Jurkat, Clone E6-1 (cell line): Measurements from ENCODE around the gene OPA1.
"Not testable (repeated sequence)": the region's sequence is repeated elsewhere in the genome, so short reads cannot be mapped to it uniquely, and the experiment has no call there.

Experiments used
- DNase-seq: peaks from one replicate; pipeline ENCODE4 v3.0.0-alpha.2; 2011; ENCODE audit warnings: low read depth, low spot score
- H3K4me3 ChIP-seq: 2 replicates; pipeline ENCODE4 v1.5.1; 2011; ENCODE audit warnings: mild to moderate bottlenecking, low read length, control low read depth, moderate library complexity

OPA1 gene

DNA sequence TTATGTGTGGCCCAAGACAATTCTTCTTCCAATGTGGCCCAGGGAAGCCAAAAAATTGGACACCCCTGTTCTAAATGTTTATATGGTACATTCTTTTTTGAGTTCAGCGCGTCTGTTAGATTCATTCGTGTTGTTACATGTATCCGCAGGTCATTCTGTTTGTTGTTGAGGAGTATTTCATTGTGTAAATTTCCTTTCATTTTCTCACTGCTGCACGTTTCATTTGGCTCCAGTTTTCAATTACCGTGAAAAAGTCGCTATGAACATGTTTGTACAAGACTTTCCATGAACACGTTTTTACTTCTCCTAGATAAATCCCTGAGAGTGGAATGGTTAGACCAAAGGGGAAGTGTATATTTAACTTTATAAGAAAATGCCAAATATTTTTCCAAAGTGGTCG, 7.5 kb upstream of the OPA1 start:
- no peak for DNase-seq
- no peak overlapping the region for H3K4me3 ChIP-seq

GRCh38 chr3:193586526-193586925, 6.5 kb upstream of the OPA1 start:
- no peak for DNase-seq
- H3K4me3 ChIP-seq: no peak overlapping the region

DNA sequence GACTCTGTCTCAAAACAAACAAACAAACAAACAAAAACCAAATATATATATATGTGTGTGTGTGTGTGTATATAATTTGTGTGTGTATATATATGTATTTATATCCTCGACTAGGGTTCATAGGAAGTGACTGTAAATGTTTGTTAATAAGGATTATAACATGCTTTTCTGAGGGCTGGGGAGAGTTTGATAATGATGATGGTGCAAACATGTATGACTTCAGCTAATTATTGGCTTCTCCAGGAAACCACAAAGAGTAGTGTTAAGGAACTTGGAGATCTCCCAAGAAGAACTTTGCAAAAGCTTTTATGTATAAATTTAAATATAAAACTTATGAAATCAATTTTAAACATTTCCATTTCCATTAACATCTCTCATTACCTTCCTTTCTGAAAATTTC, 3.9 kb upstream of the OPA1 start:
- no peak overlapping the region for H3K4me3 ChIP-seq
- DNase-seq: no peak

DNA sequence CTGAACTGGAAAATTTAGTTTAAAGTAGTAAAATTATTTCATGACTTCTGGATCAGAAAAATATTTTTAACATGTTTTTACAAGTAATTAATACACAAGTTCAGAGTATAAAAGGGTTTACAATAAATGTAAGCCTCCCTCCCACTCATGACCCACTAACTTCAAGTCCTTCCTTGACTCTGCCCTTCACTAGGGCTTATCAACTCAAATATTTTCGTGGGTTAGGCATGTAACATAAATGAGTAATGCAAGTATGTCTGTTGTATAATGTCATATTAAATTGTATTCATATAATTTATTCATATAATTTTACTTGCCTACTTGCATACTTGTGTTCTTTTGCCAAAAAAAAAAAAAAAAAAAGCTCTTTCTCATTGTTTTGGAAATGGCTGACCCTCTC, 3.4 kb upstream of the OPA1 start:
- DNase-seq: no peak
- no peak overlapping the region for H3K4me3 ChIP-seq

DNA sequence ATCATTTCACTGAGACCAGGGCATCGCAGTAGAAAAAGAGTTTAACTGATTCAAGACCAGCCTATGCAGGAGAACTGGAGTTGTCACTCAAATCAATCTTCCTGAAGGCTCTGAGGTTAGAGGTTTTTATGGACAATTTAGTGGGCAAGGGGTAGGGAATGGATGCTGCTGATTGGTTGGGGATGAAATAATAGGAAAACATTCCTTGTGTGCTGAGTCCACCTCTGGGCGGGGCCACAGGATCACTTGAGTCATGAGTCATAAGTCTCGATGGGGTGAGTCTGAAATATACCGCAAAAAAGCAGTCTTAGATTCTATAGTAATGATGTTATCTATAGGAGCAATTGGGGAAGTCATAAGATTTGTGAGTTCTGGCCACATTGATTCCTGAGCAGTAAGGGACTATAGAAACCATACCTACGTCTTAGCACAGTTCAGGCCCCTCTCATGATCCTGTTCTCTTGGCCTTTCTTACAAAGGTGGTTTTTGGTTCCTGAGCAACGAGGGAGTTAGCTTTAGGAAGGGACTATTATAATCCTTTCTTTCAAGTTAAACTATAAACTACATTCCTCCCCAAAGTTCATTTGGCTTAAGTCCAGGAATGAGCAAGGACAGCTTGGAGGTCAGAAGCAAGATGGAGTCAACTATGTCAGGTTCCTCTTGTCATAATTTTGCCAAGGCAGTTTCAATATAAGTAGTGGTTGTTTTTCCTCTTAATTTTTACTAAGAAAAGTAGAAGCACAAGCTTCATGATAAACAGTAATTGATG, 2.7 kb upstream of the OPA1 start:
- H3K4me3 ChIP-seq: no peak overlapping the region
- DNase-seq: no peak

- H3K4me3 ChIP-seq: peak overlapping the region; percentile 69
- DNase-seq: peak; percentile 28
These were observed 641 bp downstream of the OPA1 start for GRCh38 chr3:193593668-193594030.

DNA sequence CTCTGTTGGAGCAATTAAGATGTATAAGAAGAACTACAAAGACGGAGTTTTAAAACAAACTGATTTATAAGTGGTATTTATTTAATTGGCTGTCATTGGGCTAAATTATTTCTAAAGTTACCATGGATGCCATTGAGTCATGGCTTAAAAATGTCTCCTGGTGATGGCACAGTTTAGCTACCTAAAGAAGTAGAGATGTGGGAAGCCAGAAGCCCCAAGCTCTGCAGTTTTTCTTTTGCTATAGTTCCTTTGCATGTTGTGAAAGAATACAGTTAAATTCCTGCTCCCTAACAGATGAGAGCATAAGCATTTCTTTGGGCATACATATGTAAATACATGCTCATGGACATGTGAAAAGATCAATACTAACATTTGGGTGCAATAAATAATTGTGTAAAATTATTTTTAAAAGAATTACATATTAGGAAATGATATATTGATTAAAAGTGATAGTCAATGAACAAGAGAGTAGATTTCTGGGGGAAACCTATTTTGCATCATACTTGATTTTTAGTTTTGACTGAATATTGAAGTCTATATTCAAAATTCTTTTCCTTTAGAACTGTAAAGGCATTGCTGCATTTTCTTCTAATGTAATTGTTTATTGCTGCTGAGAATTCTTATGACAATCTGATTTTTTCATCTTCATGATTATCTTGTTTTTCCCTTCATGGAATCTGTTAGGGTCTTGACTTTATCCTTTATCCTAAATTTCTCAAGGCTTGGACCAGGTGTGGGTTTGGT, 2.1 kb downstream of the OPA1 start:
- DNase-seq: no peak
- H3K4me3 ChIP-seq: no peak overlapping the region

DNA sequence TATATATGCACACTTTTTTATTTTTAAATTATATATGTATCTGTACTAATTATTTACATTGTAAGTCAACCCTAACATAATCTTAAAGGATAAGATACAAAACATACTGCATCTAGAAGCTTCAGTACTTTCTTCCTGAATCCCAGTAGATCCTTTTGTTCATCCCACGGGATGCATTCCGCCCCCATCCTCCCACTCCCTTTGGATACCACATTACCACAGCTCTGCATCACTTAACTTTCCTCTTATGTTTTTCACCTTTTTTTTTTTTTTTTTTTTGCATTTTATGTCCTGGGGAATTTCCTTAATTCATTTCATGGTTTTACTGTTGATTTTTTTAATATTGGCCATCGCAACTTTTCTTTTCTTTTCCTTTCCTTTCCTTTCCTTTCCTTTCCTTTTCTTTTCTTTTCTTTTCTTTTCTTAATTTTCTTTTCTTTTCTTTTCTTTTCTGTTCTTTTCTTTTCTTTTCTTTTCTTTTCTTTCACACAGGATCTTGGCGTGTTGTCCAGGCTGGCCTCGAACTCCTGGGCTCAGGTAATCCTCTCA, 3.0 kb downstream of the OPA1 start:
- H3K4me3 ChIP-seq: no peak overlapping the region
- no peak for DNase-seq

DNA sequence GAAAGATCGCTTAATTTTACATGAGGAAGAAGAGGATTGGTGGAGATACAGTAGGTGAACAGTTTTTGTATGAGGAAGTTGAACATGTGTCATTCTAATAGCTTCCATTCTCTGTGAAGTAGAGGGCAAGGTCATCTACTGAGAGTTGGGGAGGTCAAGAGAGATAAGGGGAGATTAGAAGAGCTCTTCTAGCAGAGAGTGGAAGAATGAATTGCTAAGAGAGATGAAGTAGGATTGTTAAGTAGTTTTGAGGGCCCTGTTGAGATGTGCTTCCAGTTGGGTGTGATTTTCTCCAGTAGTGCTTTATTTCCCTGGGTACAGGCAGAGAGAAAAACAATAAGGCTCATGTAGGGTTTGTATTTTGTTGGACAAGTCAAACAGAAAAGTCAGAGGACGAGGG, 5.2 kb downstream of the OPA1 start:
- no peak for DNase-seq
- no peak overlapping the region for H3K4me3 ChIP-seq

DNA sequence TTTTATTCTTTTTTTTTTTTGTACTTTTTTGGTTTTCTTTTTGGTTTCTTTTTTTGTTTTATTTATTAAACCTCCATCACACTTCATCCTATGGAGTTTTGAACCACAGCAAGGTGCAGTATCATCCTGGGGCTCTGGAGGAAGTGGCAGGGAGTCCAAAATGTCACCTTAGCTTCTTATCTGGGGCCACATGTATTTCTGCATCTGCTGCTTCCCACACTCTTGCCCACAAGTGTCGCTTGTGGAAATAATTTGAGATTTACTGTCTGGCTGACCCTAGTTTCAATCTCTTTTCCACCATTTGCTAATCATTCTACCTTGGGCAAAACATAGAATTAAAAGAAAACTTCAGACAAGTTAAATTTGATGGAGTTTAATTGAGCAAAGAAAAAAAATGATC, 6.4 kb downstream of the OPA1 start:
- peak; percentile 21 for DNase-seq
- no peak overlapping the region for H3K4me3 ChIP-seq

- peak; percentile 56 for DNase-seq
- no peak overlapping the region for H3K4me3 ChIP-seq
These were observed 12.9 kb downstream of the OPA1 start for GRCh38 chr3:193605876-193606275.

DNA sequence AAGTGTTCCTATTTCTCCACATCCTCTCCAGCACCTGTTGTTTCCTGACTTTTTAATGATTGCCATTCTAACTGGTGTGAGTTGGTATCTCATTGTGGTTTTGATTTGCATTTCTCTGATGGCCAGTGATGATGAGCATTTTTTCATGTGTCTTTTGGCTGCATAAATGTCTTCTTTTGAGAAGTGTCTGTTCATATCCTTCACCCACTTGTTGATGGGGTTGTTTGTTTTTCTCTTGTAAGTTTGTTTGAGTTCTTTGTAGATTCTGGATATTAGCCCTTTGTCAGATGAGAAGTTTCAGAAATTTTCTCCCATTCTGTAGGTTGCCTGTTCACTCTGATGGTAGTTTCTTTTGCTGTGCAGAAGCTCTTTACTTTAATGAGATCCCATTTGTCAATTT, 13.9 kb downstream of the OPA1 start:
- not testable (repeated sequence) for DNase-seq

DNA sequence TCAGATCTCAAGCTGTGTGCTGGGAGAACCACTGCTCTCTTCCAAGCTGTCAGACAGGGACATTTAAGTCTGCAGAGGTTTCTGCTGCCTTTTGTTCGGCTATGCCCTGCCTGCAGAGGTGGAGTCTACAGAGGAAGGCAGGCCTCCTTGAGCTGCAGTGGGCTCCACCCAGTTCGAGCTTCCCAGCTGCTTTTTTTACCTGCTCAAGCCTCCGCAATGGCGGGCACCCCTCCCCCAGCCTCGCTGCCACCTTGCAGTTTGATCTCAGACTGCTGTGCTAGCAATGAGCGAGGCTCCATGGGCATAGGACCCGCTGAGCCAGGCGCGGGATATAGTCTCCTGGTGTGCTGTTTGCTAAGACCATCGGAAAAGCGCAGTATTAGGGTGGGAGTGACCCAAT, 17.5 kb downstream of the OPA1 start:
- DNase-seq, H3K4me3 ChIP-seq: not testable (repeated sequence)

More for the DNA sequence above, 13.9 kb downstream of the OPA1 start:
- not testable (repeated sequence) for H3K4me3 ChIP-seq

DNA sequence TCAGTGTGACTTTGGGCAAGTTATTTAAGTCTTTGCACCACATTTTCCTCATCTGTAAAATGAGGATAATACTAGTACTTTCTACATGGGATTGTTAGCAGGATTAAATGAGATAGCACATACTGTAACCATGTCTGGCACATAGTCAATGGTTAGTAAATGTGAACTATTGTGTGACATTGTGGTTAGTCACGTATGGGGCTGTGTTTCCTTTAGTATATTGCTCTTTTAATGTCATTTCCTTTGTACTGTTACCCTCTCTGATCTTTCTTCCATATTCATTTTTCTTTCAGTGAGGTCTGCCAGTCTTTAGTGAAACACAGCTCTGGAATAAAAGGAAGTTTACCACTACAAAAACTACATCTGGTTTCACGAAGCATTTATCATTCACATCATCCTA, 21.4 kb downstream of the OPA1 start:
- peak; percentile 89 for DNase-seq
- H3K4me3 ChIP-seq: no peak overlapping the region

DNA sequence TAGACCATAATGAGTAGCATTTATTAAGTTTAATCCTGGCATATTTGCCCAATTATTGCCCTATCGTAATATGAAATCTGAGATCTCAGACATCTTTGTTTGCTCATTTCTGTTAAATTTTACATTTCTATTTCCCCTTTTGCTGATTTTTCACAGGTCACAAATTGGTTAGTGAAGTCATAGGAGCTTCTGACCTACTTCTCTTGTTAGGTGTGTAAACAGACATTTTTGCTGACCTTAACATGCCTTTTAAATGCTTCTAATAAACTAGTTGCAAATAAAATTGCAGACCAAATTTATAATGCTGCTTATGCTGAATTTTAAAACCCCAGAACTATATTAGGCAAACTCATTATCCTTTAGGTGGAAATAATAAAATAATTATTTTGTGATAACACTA, 24.6 kb downstream of the OPA1 start:
- DNase-seq: no peak

DNA sequence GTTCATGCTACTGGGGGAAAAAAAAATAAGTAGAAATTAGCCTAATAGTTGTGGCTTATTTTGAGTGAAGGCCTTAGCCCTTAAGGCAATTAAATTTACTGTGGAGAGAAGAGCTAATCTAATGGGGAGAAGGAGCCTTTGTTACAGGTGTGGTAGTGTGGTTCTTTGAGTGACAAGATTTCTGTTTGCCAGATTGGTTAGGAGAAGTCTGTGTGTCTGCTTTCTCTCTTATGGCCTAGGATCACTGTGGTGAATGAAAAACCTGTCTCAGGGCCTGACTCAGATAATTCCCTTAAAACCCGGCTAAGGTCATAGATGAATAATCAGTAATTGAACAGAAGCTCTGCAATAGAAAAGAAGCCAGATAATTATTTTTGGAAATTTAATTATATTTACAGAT, 27.0 kb downstream of the OPA1 start:
- H3K4me3 ChIP-seq: no peak overlapping the region
- no peak for DNase-seq

More for the DNA sequence above, 24.6 kb downstream of the OPA1 start:
- no peak overlapping the region for H3K4me3 ChIP-seq

DNA sequence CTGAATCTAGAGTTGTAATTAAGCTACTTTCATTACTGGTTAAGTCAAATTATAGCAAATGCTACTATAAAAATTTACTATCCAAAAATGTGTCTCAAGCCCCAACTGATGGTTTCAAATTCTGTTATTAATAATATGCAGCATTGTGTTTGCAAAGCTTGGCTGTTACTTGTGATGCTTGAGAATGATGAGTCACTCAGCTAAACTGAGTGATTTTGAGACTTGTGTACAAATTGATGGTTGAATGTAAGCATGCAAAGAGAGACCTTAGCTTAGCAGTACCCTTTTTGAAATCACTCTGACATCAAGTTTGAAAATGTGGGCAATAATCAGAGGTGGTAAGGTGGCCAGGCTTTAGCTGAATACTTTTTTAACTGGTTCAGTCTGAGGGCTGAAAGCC, 27.6 kb downstream of the OPA1 start:
- H3K4me3 ChIP-seq: no peak overlapping the region
- DNase-seq: no peak

GRCh38 chr3:193621127-193621526, 28.1 kb downstream of the OPA1 start:
- DNase-seq: no peak
- H3K4me3 ChIP-seq: no peak overlapping the region

- DNase-seq: no peak
- no peak overlapping the region for H3K4me3 ChIP-seq
These were observed 37.0 kb downstream of the OPA1 start for GRCh38 chr3:193630005-193630404.

GRCh38 chr3:193637831-193638230, 44.8 kb downstream of the OPA1 start:
- no peak overlapping the region for H3K4me3 ChIP-seq
- DNase-seq: no peak

- H3K4me3 ChIP-seq: no peak overlapping the region
- DNase-seq: no peak
These were observed 45.8 kb downstream of the OPA1 start for GRCh38 chr3:193638833-193639232.
